Measurements from ENCODE around the gene CNBD2. TPM values are rescaled to one million over a fixed set of nuclear protein-coding genes. Genes with fewer than 3 reads are reported as not detected.
"Not testable (repeated sequence)": the region's sequence is repeated elsewhere in the genome, so short reads cannot be mapped to it uniquely, and the experiment has no call there.

CNBD2 gene

GRCh38 chr20:36077762-36078161 lies 109.4 kb downstream of the CNBD2 start:
- H4K8ac ChIP-seq (ENCODE audit: low read depth, low read length); H2BK120ac ChIP-seq (ENCODE audit: low read depth, low read length); H3K23ac ChIP-seq (ENCODE audit: low read length); H3K79me2 ChIP-seq (ENCODE audit: control insufficient read depth, insufficient read depth, low read length); H4K5ac ChIP-seq (ENCODE audit: low read length); H2AK5ac ChIP-seq (ENCODE audit: low read length); H3K27ac ChIP-seq (ENCODE audit: low read depth, low read length); H3K79me1 ChIP-seq (ENCODE audit: low read length); H3K4me3 ChIP-seq (ENCODE audit: low read length); H3K36me3 ChIP-seq (ENCODE audit: control insufficient read depth, insufficient read depth, low read length); H2BK5ac ChIP-seq (ENCODE audit: low read length); H3K18ac ChIP-seq (ENCODE audit: low read length); H3K56ac ChIP-seq (ENCODE audit: low read length); H3K27me3 ChIP-seq (ENCODE audit: insufficient read depth, low read length, poor library complexity); DNase-seq; H3K4me2 ChIP-seq (ENCODE audit: low read length); H2BK15ac ChIP-seq (replicated peaks; ENCODE audit: low read depth); H3K4ac ChIP-seq (ENCODE audit: low read depth, low read length); H3K9ac ChIP-seq (ENCODE audit: low read length); H3K4me1 ChIP-seq (ENCODE audit: control insufficient read depth, low read depth, low read length): not testable (repeated sequence)
- WGBS (ENCODE audit: extremely low coverage, insufficient coverage, low lambda C conversion rate): no CpG with 5 or more reads among the region's 5 CpGs

- H2AK5ac ChIP-seq (ENCODE audit: low read length): no peak overlapping the region
- no peak overlapping the region for H4K8ac ChIP-seq (ENCODE audit: low read depth, low read length)
- peaks cover 4% of the 10 kb centered on the region for H3K27me3 ChIP-seq (ENCODE audit: insufficient read depth, low read length, poor library complexity)
- H3K56ac ChIP-seq (ENCODE audit: low read length): no peak overlapping the region
- H4K5ac ChIP-seq (ENCODE audit: low read length): no peak overlapping the region
- no peak overlapping the region for H2BK15ac ChIP-seq (replicated peaks; ENCODE audit: low read depth)
- no CpG with 5 or more reads among the region's 6 CpGs for WGBS (ENCODE audit: extremely low coverage, insufficient coverage, low lambda C conversion rate)
- no peak overlapping the region for H3K9ac ChIP-seq (ENCODE audit: low read length)
- H3K4ac ChIP-seq (ENCODE audit: low read depth, low read length): no peak overlapping the region
- no peaks in the 10 kb centered on the region for H3K4me1 ChIP-seq (ENCODE audit: control insufficient read depth, low read depth, low read length)
- H3K27ac ChIP-seq (ENCODE audit: low read depth, low read length): no peak overlapping the region
- H2BK5ac ChIP-seq (ENCODE audit: low read length): no peak overlapping the region
- H3K18ac ChIP-seq (ENCODE audit: low read length): no peak overlapping the region
- no peak overlapping the region for H3K4me2 ChIP-seq (ENCODE audit: low read length)
- no peak overlapping the region for H2BK120ac ChIP-seq (ENCODE audit: low read depth, low read length)
- no peak for DNase-seq
- no peaks in the 10 kb centered on the region for H3K79me1 ChIP-seq (ENCODE audit: low read length)
- no peak overlapping the region for H3K4me3 ChIP-seq (ENCODE audit: low read length)
- no peaks in the 10 kb centered on the region for H3K79me2 ChIP-seq (ENCODE audit: control insufficient read depth, insufficient read depth, low read length)
- H3K36me3 ChIP-seq (ENCODE audit: control insufficient read depth, insufficient read depth, low read length): no peaks in the 10 kb centered on the region
- no peak overlapping the region for H3K23ac ChIP-seq (ENCODE audit: low read length)
Measured at GRCh38 chr20:36079486-36079885, 111.1 kb downstream of the CNBD2 start.

DNA sequence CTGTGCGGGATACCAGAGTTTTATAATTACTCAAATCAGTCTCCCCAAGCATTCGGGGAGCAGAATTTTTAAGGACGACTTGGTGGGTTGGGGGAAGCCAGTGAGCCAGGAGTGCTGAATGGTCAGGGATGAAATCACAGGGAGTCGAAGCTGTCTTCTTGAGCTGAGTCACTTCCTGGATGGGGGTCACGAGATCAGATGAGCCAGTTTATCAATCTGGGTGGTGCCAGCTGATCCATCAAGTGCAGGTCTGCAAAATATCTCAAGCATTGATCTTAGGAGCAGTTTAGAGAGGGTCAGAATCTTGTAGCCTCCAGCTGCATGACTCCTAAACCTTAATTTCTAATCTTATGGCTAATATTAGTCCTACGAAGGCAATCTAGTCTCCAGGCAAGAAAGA lies 111.6 kb downstream of the CNBD2 start:
- not testable (repeated sequence) for H3K79me1 ChIP-seq (ENCODE audit: low read length); H2BK5ac ChIP-seq (ENCODE audit: low read length); H4K5ac ChIP-seq (ENCODE audit: low read length); H2BK120ac ChIP-seq (ENCODE audit: low read depth, low read length); H3K27ac ChIP-seq (ENCODE audit: low read depth, low read length); H3K18ac ChIP-seq (ENCODE audit: low read length); H2AK5ac ChIP-seq (ENCODE audit: low read length); H3K23ac ChIP-seq (ENCODE audit: low read length); H2BK15ac ChIP-seq (replicated peaks; ENCODE audit: low read depth); H3K79me2 ChIP-seq (ENCODE audit: control insufficient read depth, insufficient read depth, low read length); H3K9ac ChIP-seq (ENCODE audit: low read length); H3K4me2 ChIP-seq (ENCODE audit: low read length); H4K8ac ChIP-seq (ENCODE audit: low read depth, low read length); H3K56ac ChIP-seq (ENCODE audit: low read length); H3K4ac ChIP-seq (ENCODE audit: low read depth, low read length); H3K27me3 ChIP-seq (ENCODE audit: insufficient read depth, low read length, poor library complexity); H3K4me1 ChIP-seq (ENCODE audit: control insufficient read depth, low read depth, low read length); H3K36me3 ChIP-seq (ENCODE audit: control insufficient read depth, insufficient read depth, low read length); H3K4me3 ChIP-seq (ENCODE audit: low read length)
- peak; percentile 39 for DNase-seq
- WGBS (ENCODE audit: extremely low coverage, insufficient coverage, low lambda C conversion rate): no CpG with 5 or more reads among the region's 6 CpGs

Small RNA genes lying within 50 kb of the gene (small RNA-seq; reads per million reads assigned to genes)
- gene RNU6-937P (ENCODE audit: insufficient read depth): not detected
